Measurements from ENCODE around the gene MAZ.

DNA sequence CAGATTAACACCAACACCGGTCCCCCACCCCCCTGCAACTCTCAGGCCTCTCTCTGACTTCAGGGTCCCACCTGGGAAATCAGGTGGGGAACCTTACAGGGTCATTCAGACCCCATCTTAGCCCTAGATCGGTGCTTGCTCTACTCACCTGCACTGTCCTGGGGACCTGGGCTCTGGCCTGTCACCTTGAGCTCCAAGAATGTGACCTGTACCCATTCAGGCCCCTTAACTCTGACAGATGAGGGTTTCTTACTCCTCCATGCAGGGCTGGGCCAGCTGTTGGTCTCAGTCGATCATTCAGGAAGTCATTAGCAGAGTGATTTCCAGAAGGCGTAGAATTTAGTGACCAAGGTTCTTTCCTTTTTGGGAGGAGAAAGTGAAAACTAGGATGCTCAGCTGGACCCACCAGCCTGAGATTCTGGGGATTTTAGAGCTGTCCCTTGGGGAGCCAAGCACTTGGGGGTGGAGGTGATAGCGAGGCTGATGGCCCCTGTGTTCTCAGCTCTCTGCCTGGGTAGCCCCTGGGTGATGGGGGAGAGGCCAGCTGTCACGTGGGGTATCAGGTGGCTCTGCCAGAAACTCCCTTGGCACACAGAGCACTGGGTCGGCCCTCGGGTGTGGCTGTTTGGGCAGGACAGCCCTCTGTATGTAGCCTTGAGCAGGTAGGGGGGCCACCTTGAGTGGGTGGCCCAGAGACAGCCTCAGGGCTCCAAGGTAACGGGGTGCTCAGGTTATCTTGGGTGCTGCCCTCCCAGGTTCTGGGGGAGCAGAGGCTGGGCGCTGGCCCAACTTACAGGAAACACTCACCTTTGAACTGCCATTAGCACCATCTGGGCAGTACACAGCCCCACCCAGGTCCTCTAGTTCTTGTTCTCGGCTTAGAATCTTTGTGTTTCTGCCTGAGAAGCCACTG lies 14.7 kb downstream of the MAZ start:
- TF ChIP-seq POLR2A (IDR thresholded peaks at IDR 0.05; ENCODE audit: low read length), result no peak
- no peak for TF ChIP-seq GATA1 (IDR thresholded peaks at IDR 0.05; ENCODE audit: low read depth, low read length)

Data from erythroblast (primary cell).